ENCODE measurements around the gene LRRC7.

DNA sequence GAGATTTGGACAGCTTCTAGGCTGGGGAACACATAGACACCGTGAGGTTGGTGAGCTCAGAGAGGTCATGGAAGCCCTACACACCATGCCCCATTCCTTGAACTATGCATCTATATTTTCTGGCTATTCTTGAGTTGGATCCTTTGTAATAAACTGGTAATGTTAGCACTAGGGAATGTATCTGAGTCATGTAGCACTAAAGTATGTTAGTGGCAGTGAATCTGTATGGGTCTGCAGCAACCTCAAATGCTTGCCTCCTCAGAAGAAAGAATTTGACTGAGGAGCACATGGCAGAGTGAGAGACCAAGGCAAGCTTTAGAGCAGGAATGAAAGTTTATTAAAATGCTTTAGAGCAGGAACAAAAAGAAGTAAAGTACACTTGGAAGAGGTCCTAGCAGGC is 43.7 kb upstream of the LRRC7 start:
- TF ChIP-seq, protein P1, sequence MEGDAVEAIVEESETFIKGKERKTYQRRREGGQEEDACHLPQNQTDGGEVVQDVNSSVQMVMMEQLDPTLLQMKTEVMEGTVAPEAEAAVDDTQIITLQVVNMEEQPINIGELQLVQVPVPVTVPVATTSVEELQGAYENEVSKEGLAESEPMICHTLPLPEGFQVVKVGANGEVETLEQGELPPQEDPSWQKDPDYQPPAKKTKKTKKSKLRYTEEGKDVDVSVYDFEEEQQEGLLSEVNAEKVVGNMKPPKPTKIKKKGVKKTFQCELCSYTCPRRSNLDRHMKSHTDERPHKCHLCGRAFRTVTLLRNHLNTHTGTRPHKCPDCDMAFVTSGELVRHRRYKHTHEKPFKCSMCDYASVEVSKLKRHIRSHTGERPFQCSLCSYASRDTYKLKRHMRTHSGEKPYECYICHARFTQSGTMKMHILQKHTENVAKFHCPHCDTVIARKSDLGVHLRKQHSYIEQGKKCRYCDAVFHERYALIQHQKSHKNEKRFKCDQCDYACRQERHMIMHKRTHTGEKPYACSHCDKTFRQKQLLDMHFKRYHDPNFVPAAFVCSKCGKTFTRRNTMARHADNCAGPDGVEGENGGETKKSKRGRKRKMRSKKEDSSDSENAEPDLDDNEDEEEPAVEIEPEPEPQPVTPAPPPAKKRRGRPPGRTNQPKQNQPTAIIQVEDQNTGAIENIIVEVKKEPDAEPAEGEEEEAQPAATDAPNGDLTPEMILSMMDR (conservative IDR thresholded peaks at IDR 0.05 in 1 of 2, IDR thresholded peaks at IDR 0.05 in 1 of 2; ENCODE audit: low read depth in 1 of 2, low read length in 2 of 2), result no peak
- no peak for TF ChIP-seq EZH2 (IDR thresholded peaks at IDR 0.05; ENCODE audit: low read length, missing control alignments)

All from fibroblast of lung (primary cell).